AG04450 (cell line): ENCODE data around the gene RNF151. TPM values are rescaled to one million over a fixed set of nuclear protein-coding genes. Genes with fewer than 3 reads are reported as not detected.

ENCODE experiments used
- CTCF ChIA-PET: fragments of 300-600, 350-600 bp; formaldehyde crosslinking; extraction: SDS; loops from one replicate; lab custom pipeline; 2022; ENCODE audit warnings: antibody characterized with exemption, inconsistent platforms; lab: Charles Lee
- POLR2A ChIA-PET: fragments of 350-600 bp; formaldehyde crosslinking; extraction: SDS; loops from one replicate; lab custom pipeline; 2021; ENCODE audit warnings: antibody characterized with exemption, inconsistent platforms; lab: Yijun Ruan, JAX
- DNase-seq: peaks from one replicate; pipeline ENCODE4 v3.0.0-alpha.2; 2011; ENCODE audit warnings: low read depth, low spot score
- H3K27ac ChIP-seq: one replicate; pipeline ENCODE4 v1.5.1; 2012; ENCODE audit warnings: low read depth, low read length, control low read depth
- H3K27me3 ChIP-seq: one replicate; pipeline ENCODE4 v1.6.0; 2012; ENCODE audit warnings: low read length; ENCODE audit not compliant: control insufficient read depth, insufficient read depth
- H3K4me3 ChIP-seq: 2 replicates; pipeline ENCODE4 v1.5.1; 2011; ENCODE audit warnings: mild to moderate bottlenecking, low read depth, low read length, control low read depth
- H3K9me3 ChIP-seq: 2 replicates; pipeline ENCODE4 v1.5.1; 2012; ENCODE audit warnings: low read length; ENCODE audit not compliant: control insufficient read depth, insufficient read depth
- CTCF ChIP-seq: IDR thresholded peaks from 2 replicates; pipeline ENCODE4 v1.5.1; 2011; ENCODE audit warnings: low read depth, low read length, control low read depth, inconsistent platforms
- polyA plus RNA-seq: library from polyadenylated mRNA; depleted of rRNA; stranded (reverse); fragments of >200 nt; gene quantifications from 2 replicates; pipeline ENCODE4 v1.2.3, GENCODE V29; 2011

Gene RNF151
- polyA plus RNA-seq, 1 experiment = not detected

GRCh38 chr16:1979271-1980029, 12.8 kb downstream of the RNF151 start:
- ChIA-PET POLR2A (interaction anchor here (3.6 kb wide), 1 partner anchor 15 kb away, joined by 14 read pairs; the partner anchor contains the start of gene RPS2), CTCF (interaction anchor here (1.6 kb wide), 1 partner anchor 24 kb away, joined by 3 read pairs; no protein-coding TSS in a partner anchor)
- peaks cover 3% of the 10 kb centered on the region; the same call in 1 of the 2 replicates for H3K9me3 ChIP-seq
- H3K27ac ChIP-seq = no peak overlapping the region
- no peak for DNase-seq
- H3K4me3 ChIP-seq = no peak overlapping the region
- TF ChIP-seq CTCF = no peak
- peaks cover 36% of the 10 kb centered on the region for H3K27me3 ChIP-seq

- no peak overlapping the region for H3K27ac ChIP-seq
- DNase-seq = no peak
- no peak for TF ChIP-seq CTCF
- no peak overlapping the region for H3K4me3 ChIP-seq
- peaks cover 36% of the 10 kb centered on the region for H3K27me3 ChIP-seq
- POLR2A ChIA-PET = interaction anchor here (0.7 to 3.6 kb wide), 2 partner anchors 9 to 15 kb away, joined by 4 to 14 read pairs; partner anchors contain the start of gene RPS2
- peaks cover 3% of the 10 kb centered on the region; the same call in 1 of the 2 replicates for H3K9me3 ChIP-seq
- CTCF ChIA-PET = interaction anchor here (1.6 kb wide), 1 partner anchor 160 kb away, joined by 10 read pairs; no protein-coding TSS in a partner anchor
Measured at GRCh38 chr16:1980030-1980769, 13.5 kb downstream of the RNF151 start.

GRCh38 chr16:1980770-1981087, 14.1 kb downstream of the RNF151 start:
- no peak for DNase-seq
- H3K9me3 ChIP-seq = peaks cover 3% of the 10 kb centered on the region; the same call in 1 of the 2 replicates
- no peak for TF ChIP-seq CTCF
- no peak overlapping the region for H3K27ac ChIP-seq
- ChIA-PET POLR2A (interaction anchor here (0.7 to 3.6 kb wide), 2 partner anchors 9 to 16 kb away, joined by 4 to 14 read pairs; partner anchors contain the start of gene RPS2), CTCF (interaction anchor here (1.6 kb wide), 1 partner anchor 160 kb away, joined by 10 read pairs; no protein-coding TSS in a partner anchor)
- no peak overlapping the region for H3K4me3 ChIP-seq
- H3K27me3 ChIP-seq = peaks cover 36% of the 10 kb centered on the region

GRCh38 chr16:1981398-1981836, 14.8 kb downstream of the RNF151 start, which contains the start of gene NOXO1:
Gene NOXO1, minus strand, starts transcription at chr16:1981469. Its CDS starts 290 bp downstream, at chr16:1981179.
- ChIA-PET POLR2A (interaction anchor here (0.7 to 3.6 kb wide), 2 partner anchors 10 to 17 kb away, joined by 4 to 14 read pairs; partner anchors contain the start of gene RPS2), CTCF (interaction anchor here (1.6 kb wide), 1 partner anchor 159 kb away, joined by 10 read pairs; no protein-coding TSS in a partner anchor)
- H3K27me3 ChIP-seq = peaks cover 36% of the 10 kb centered on the region
- no peak within 1 kb of the TSS for H3K4me3 ChIP-seq
- H3K27ac ChIP-seq = no peak within 1 kb of the TSS
- DNase-seq = no peak
- peaks cover 3% of the 10 kb centered on the region; the same call in 1 of the 2 replicates for H3K9me3 ChIP-seq
- no peak for TF ChIP-seq CTCF
